Esophagus squamous epithelium (tissue), 5 donors: ENCODE results near the gene BID. TPM values are rescaled to one million over a fixed set of nuclear protein-coding genes. Genes with fewer than 3 reads are reported as not detected.

Experiments used
- DNase-seq: peaks from one replicate; lab custom pipeline; 2025; lab: John Stamatoyannopoulos, UW
- H3K27ac ChIP-seq, 4 donors: fragments of 200-600 bp; sonication (generic); one replicate each; pipeline ENCODE4 v1.5.1; 2016 to 2019; ENCODE audit warnings: mild to moderate bottlenecking in 1 of 4
- H3K27me3 ChIP-seq, 4 donors: fragments of 200-600 bp; sonication (generic); 1 replicate in 3 of 4; 2 replicates in 1 of 4; pipeline versions ENCODE4 v1.5.1 to v1.6.0; 2017 to 2021; ENCODE audit warnings: antibody characterized with exemption in 1 of 4
- H3K36me3 ChIP-seq, 3 donors: fragments of 200-600 bp; sonication (generic); one replicate each; pipeline ENCODE4 v1.5.1; 2016 to 2019
- H3K4me1 ChIP-seq, 3 donors: fragments of 200-600 bp; sonication (generic); one replicate each; pipeline ENCODE4 v1.5.1; 2017 to 2019
- H3K4me3 ChIP-seq, 4 donors: fragments of 200-600 bp; sonication (generic); 1 replicate in 3 of 4; 2 replicates in 1 of 4; pipeline ENCODE4 v1.5.1; 2016 to 2019; ENCODE audit warnings: mild to moderate bottlenecking in 2 of 4, moderate library complexity in 1 of 4
- H3K9me3 ChIP-seq, 3 donors: fragments of 200-600 bp; sonication (generic); one replicate each; pipeline ENCODE4 v1.5.1; 2016 to 2019
- POLR2A ChIP-seq, 4 donors: fragments of 450-650 bp; IDR thresholded peaks; one replicate each; pipeline ENCODE4 v1.6.1; 2017; ENCODE audit warnings: antibody characterized with exemption in 4 of 4, mild to moderate bottlenecking in 4 of 4, moderate library complexity in 3 of 4
- WGBS, 2 donors: methylation state at CpG; one replicate each; pipeline ENCODE4 v1.1.5; 2018; 5-methylcytosine and 5-hydroxymethylcytosine counted together
- intact Hi-C: fragments of 100-400 bp; cut with DNase I; formaldehyde crosslinking; loops from one replicate; pipeline ENCODE4 v1.15.0; 2022
- total RNA-seq, 4 donors: library from RNA; depleted of rRNA; stranded (reverse); fragments of >200 nt; gene quantifications; one replicate each; pipeline ENCODE4 v1.1.0, GENCODE V29; 2016
- TF ChIP-seq, protein P1 (sequence below), 6 experiments: fragments of 450-650 bp in 4 of 6; fragments of 200-600 bp in 2 of 6; sonication (generic) in 2 of 6; IDR thresholded peaks; one replicate each; pipeline ENCODE4 v1.5.1; 2016 to 2019; ENCODE audit warnings: antibody characterized with exemption in 6 of 6, mild to moderate bottlenecking in 4 of 6, moderate library complexity in 4 of 6
- donor health status: DM: yes; HTN: yes; CAD: no.

BID gene
- total RNA-seq, 4 donors from 2014 or later, result 10.6 to 32.9 (median 22.7) TPM

- Histone ChIP-seq H3K27ac (no peak overlapping the region), H3K9me3 (no peaks in the 10 kb centered on the region), H3K4me1 (peaks cover 0 to 5% (median 0%) of the 10 kb centered on the region in 3 donors), H3K36me3 (peaks cover 0 to 71% (median 17%) of the 10 kb centered on the region in 3 donors), H3K27me3 (no peaks in the 10 kb centered on the region), H3K4me3 (no peak overlapping the region)
- DNase-seq, result no peak
- intact Hi-C loops, result no loop called here
- TF ChIP-seq, protein P1, sequence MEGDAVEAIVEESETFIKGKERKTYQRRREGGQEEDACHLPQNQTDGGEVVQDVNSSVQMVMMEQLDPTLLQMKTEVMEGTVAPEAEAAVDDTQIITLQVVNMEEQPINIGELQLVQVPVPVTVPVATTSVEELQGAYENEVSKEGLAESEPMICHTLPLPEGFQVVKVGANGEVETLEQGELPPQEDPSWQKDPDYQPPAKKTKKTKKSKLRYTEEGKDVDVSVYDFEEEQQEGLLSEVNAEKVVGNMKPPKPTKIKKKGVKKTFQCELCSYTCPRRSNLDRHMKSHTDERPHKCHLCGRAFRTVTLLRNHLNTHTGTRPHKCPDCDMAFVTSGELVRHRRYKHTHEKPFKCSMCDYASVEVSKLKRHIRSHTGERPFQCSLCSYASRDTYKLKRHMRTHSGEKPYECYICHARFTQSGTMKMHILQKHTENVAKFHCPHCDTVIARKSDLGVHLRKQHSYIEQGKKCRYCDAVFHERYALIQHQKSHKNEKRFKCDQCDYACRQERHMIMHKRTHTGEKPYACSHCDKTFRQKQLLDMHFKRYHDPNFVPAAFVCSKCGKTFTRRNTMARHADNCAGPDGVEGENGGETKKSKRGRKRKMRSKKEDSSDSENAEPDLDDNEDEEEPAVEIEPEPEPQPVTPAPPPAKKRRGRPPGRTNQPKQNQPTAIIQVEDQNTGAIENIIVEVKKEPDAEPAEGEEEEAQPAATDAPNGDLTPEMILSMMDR (IDR thresholded peaks at IDR 0.05), result no peak
- TF ChIP-seq POLR2A (IDR thresholded peaks at IDR 0.05), result no peak
- 49 to 76% methylated on average over 9 to 11 of the region's 22 CpGs for WGBS, 2 donors
Measured at GRCh38 chr22:17804331-17805080, 30.2 kb upstream of the BID start.

DNA sequence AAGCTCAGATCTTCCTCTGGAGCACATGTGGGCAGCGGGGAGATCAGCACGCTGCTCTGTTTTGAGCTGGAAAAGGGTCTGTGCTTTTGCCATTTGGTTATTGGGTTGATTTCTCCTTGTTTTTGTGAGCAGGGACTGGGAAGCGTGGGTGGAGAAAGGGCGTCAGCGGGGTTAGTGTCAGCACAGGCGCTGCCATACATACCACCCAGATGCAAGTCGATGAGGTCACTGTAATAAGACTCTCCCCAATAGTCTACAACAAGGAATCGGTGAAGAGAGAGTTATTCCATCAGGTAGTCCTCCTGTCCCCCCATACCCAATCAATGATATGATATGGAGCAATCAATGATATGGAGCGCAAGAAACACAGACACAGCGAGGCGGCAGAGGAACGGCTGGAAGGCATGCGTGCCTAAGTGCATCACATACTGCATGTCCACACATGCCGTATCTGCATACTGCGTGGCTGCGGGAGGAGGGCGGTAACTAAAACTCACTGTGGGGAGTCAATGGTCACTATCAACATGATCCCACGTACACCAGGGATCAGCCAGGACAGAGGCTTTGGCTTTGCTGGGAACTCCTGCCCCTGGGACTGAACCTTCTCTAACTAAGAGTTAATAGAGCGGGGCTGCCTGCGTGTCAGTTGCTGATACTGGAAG, 29.5 kb upstream of the BID start:
- no peak for DNase-seq
- H3K4me1 ChIP-seq, result peaks cover 0 to 5% (median 0%) of the 10 kb centered on the region in 3 donors
- intact Hi-C loops, result no loop called here
- no peaks in the 10 kb centered on the region for H3K27me3 ChIP-seq
- H3K4me3 ChIP-seq, result no peak overlapping the region
- 55 to 83% methylated on average over 15 to 19 of the region's 20 CpGs for WGBS, 2 donors
- H3K36me3 ChIP-seq, result peaks cover 0 to 64% (median 14%) of the 10 kb centered on the region in 3 donors
- no peak overlapping the region for H3K27ac ChIP-seq
- TF ChIP-seq, protein P1 (IDR thresholded peaks at IDR 0.05), result no peak
- no peak for TF ChIP-seq POLR2A (IDR thresholded peaks at IDR 0.05)
- no peaks in the 10 kb centered on the region for H3K9me3 ChIP-seq

- Histone ChIP-seq H3K27ac (no peak overlapping the region), H3K36me3 (peaks cover 0 to 54% (median 6%) of the 10 kb centered on the region in 3 donors), H3K4me3 (no peak overlapping the region), H3K27me3 (no peaks in the 10 kb centered on the region), H3K9me3 (no peaks in the 10 kb centered on the region), H3K4me1 (peaks cover 0 to 5% (median 0%) of the 10 kb centered on the region in 3 donors)
- no peak for DNase-seq
- WGBS, 2 donors, result 80 to 82% methylated on average over 1 of the region's 2 CpGs
- TF ChIP-seq, protein P1 (IDR thresholded peaks at IDR 0.05), result no peak
- no peak for TF ChIP-seq POLR2A (IDR thresholded peaks at IDR 0.05)
- intact Hi-C loops, result no loop called here
Measured at GRCh38 chr22:17802822-17803221, 28.6 kb upstream of the BID start.

GRCh38 chr22:17802411-17802810, 28.1 kb upstream of the BID start:
- H3K36me3 ChIP-seq, result peaks cover 0 to 52% (median 6%) of the 10 kb centered on the region in 3 donors

GRCh38 chr22:17797721-17798559, 23.7 kb upstream of the BID start:
- Histone ChIP-seq H3K27ac (no peak overlapping the region), H3K36me3 (peaks cover 0 to 42% (median 0%) of the 10 kb centered on the region in 3 donors), H3K27me3 (no peaks in the 10 kb centered on the region), H3K4me1 (no peaks in the 10 kb centered on the region), H3K4me3 (no peak overlapping the region), H3K9me3 (no peaks in the 10 kb centered on the region)
- TF ChIP-seq, protein P1 (IDR thresholded peaks at IDR 0.05), result no peak
- no peak for TF ChIP-seq POLR2A (IDR thresholded peaks at IDR 0.05)
- DNase-seq, result no peak
- 82 to 87% methylated on average over 15 to 20 of the region's 23 CpGs for WGBS, 2 donors
- intact Hi-C loops, result no loop called here

More at GRCh38 chr22:17802411-17802810, 28.1 kb upstream of the BID start:
- intact Hi-C loops, result no loop called here
- peaks cover 0 to 5% (median 0%) of the 10 kb centered on the region in 3 donors for H3K4me1 ChIP-seq
- TF ChIP-seq POLR2A (IDR thresholded peaks at IDR 0.05), result no peak
- DNase-seq, result no peak
- 87 to 90% methylated on average over 8 to 10 of the region's 10 CpGs for WGBS, 2 donors
- no peak overlapping the region for H3K4me3 ChIP-seq
- no peaks in the 10 kb centered on the region for H3K9me3 ChIP-seq
- no peak overlapping the region for H3K27ac ChIP-seq
- no peaks in the 10 kb centered on the region for H3K27me3 ChIP-seq
